ENCODE data around the gene POPDC3. TPM values are rescaled to one million over a fixed set of nuclear protein-coding genes. Genes with fewer than 3 reads are reported as not detected.
"Not testable (repeated sequence)": the region's sequence is repeated elsewhere in the genome, so short reads cannot be mapped to it uniquely, and the experiment has no call there.

Gene POPDC3
- total RNA-seq, result not detected
- long read RNA-seq, result 0 reads

GRCh38 chr6:105179244-105180065, at the start of gene POPDC3:
Gene POPDC3, minus strand, starts transcription at chr6:105180014. Its CDS starts 18,105 bp downstream, at chr6:105161909.
- ATAC-seq, result peak; percentile 65
- intact Hi-C loops (cut with DNase I, micrococcal nuclease), result no loop called here
- peak in 1 of 2 donors; percentile 13 for DNase-seq

- ATAC-seq (no peak), DNase-seq (no peak)
- intact Hi-C loops (cut with DNase I, micrococcal nuclease), result no loop called here
Observed at GRCh38 chr6:105227295-105227767, 47.5 kb upstream of the POPDC3 start.

GRCh38 chr6:105226598-105227294, 46.9 kb upstream of the POPDC3 start:
- intact Hi-C loops (cut with DNase I, micrococcal nuclease), result no loop called here
- no peak for ATAC-seq
- DNase-seq, result no peak

GRCh38 chr6:105223242-105223641, 43.4 kb upstream of the POPDC3 start:
- intact Hi-C loops (cut with DNase I, micrococcal nuclease), result no loop called here
- DNase-seq (no peak), ATAC-seq (no peak)

- ATAC-seq; DNase-seq; intact Hi-C loops (cut with DNase I, micrococcal nuclease): not testable (repeated sequence)
Observed at GRCh38 chr6:105221219-105221618, 41.4 kb upstream of the POPDC3 start.

- intact Hi-C loops (cut with DNase I, micrococcal nuclease), result no loop called here
- ATAC-seq, result no peak
- no peak for DNase-seq
Observed at GRCh38 chr6:105220186-105220585, 40.4 kb upstream of the POPDC3 start.

- DNase-seq; intact Hi-C loops (cut with DNase I, micrococcal nuclease); ATAC-seq: not testable (repeated sequence)
Observed at GRCh38 chr6:105219218-105219617, 39.4 kb upstream of the POPDC3 start.

GRCh38 chr6:105215506-105215905, 35.7 kb upstream of the POPDC3 start:
- ATAC-seq (peak; percentile 97), DNase-seq (no peak)
- intact Hi-C loops (cut with DNase I, micrococcal nuclease), result no loop called here

GRCh38 chr6:105214668-105215067, 34.9 kb upstream of the POPDC3 start:
- intact Hi-C loops (cut with DNase I, micrococcal nuclease), result no loop called here
- ATAC-seq (no peak), DNase-seq (no peak)

GRCh38 chr6:105213272-105213671, 33.5 kb upstream of the POPDC3 start:
- ATAC-seq (no peak), DNase-seq (no peak)
- intact Hi-C loops (cut with DNase I, micrococcal nuclease), result no loop called here

GRCh38 chr6:105212587-105212986, 32.8 kb upstream of the POPDC3 start:
- DNase-seq (no peak), ATAC-seq (no peak)
- intact Hi-C loops (cut with DNase I, micrococcal nuclease), result no loop called here

GRCh38 chr6:105211831-105212230, 32.0 kb upstream of the POPDC3 start:
- ATAC-seq (no peak), DNase-seq (no peak)
- intact Hi-C loops (cut with DNase I, micrococcal nuclease), result no loop called here

- intact Hi-C loops (cut with DNase I, micrococcal nuclease), result no loop called here
- ATAC-seq, result no peak
- no peak for DNase-seq
Observed at GRCh38 chr6:105210932-105211531, 31.2 kb upstream of the POPDC3 start.

GRCh38 chr6:105209950-105210706, 30.3 kb upstream of the POPDC3 start:
- intact Hi-C loops (cut with DNase I, micrococcal nuclease), result no loop called here
- DNase-seq (no peak), ATAC-seq (no peak)

GRCh38 chr6:105207524-105208269, 27.9 kb upstream of the POPDC3 start:
- intact Hi-C loops (cut with DNase I, micrococcal nuclease), result no loop called here
- DNase-seq, result no peak
- ATAC-seq, result no peak

- intact Hi-C loops (cut with DNase I, micrococcal nuclease), result no loop called here
- DNase-seq (no peak), ATAC-seq (no peak)
Observed at GRCh38 chr6:105204768-105205167, 25.0 kb upstream of the POPDC3 start.

- DNase-seq (no peak), ATAC-seq (no peak)
- intact Hi-C loops (cut with DNase I, micrococcal nuclease), result no loop called here
Observed at GRCh38 chr6:105204331-105204730, 24.5 kb upstream of the POPDC3 start.

GRCh38 chr6:105202486-105202885, 22.7 kb upstream of the POPDC3 start:
- DNase-seq (no peak), ATAC-seq (no peak)
- intact Hi-C loops (cut with DNase I, micrococcal nuclease), result no loop called here
